T-helper 2 cell treated with Interferon-gamma antibody and Interleukin-4, amounts not matched to agents 100 ng/mL and 5 ng/mL, for 36 hours (primary cell): ENCODE results near the gene FOXC1. TPM values are rescaled to one million over a fixed set of nuclear protein-coding genes. Genes with fewer than 3 reads are reported as not detected.

Experiments
- total RNA-seq: library from RNA; stranded (reverse); gene quantifications from 2 replicates; pipeline ENCODE4 v1.2.3, GENCODE V29; 2022

FOXC1 gene
- total RNA-seq, 1 donor from 2014 or later = not detected

Other genes with a start within 250 kb of the FOXC1 start
- not detected in 2 replicates for gene FOXF2, start 220.3 kb upstream of the FOXC1 start, total RNA-seq